Measurements from ENCODE around the gene MYO9B. TPM values are rescaled to one million over a fixed set of nuclear protein-coding genes. Genes with fewer than 3 reads are reported as not detected.

The MYO9B gene
- total RNA-seq, 1 experiment from 2014 or later: 74.6 TPM

- no peak for TF ChIP-seq ZFX (IDR thresholded peaks at IDR 0.05)
- TF ChIP-seq EZH2phosphoT487 (IDR thresholded peaks at IDR 0.05; ENCODE audit: borderline replicate concordance): no peak
- TF ChIP-seq POLR2A (IDR thresholded peaks at IDR 0.05; ENCODE audit: borderline replicate concordance, extremely low read depth, insufficient read depth, insufficient read length): no peak
- no peak for TF ChIP-seq ELF1 (IDR thresholded peaks at IDR 0.05; ENCODE audit: borderline replicate concordance, low read depth)
- no peak for TF ChIP-seq SIN3A (IDR thresholded peaks at IDR 0.05; ENCODE audit: low read depth)
- no peak for TF ChIP-seq MAX (IDR thresholded peaks at IDR 0.05)
- no peak for TF ChIP-seq JUND (IDR thresholded peaks at IDR 0.05)
- TF ChIP-seq YY1 (IDR thresholded peaks at IDR 0.05; ENCODE audit: extremely low read depth, insufficient replicate concordance, low read depth, low read length): no peak
Observed at GRCh38 chr19:17236811-17237543, 161.4 kb downstream of the MYO9B start (continued).

DNA sequence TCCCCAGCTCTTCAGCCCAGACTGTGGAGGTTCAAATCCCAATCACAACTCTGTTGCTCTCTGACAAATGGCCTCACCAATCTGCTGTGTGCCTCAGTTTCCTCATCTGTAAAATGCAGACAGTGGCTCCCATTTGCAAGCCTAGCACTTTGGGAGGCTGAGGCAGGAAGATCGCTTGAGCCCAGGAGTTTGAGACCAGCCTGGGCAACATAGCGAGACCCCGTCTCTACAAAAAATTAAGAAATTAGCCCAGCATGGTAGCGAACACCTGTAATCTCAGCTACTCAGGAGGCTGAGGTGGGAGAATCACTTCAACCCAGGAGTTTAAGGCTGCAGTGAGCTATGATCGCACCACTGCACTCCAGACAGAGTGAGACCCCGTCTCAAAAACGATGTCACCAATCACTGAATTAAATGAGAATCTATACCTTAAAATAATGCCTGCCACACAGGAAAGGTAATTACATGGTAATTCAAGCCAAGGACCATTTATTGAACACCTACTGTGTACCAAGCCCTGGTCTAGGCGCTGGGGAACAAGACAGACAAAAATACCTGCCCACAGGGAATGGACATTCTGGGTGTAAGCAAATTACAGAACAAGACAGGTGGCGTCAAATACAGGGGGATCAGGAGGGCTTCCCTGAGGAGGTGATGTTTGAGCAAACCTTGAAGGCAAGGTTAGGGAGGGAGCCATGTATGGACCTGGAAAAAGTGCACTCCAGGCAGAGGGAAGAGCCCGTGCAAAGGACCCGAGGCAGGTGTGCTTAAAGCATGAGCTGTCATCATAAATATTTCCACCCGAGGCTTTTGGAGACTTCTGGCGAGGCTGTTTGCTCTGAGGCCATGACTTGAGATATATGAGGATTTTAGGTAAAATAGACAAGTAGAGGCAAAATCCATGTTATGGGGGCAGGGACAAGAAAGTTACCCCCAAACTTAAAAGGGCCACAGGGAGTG is 162.4 kb downstream of the MYO9B start:
- TF ChIP-seq CBX3 (IDR thresholded peaks at IDR 0.05; ENCODE audit: low read depth): no peak
- no peak for TF ChIP-seq YY1 (IDR thresholded peaks at IDR 0.05; ENCODE audit: extremely low read depth, insufficient replicate concordance, low read depth, low read length)
- no peak for TF ChIP-seq CEBPB (IDR thresholded peaks at IDR 0.05; ENCODE audit: low read depth)
- no peak for TF ChIP-seq RAD21 (IDR thresholded peaks at IDR 0.05; ENCODE audit: low read depth)
- TF ChIP-seq POLR2A (IDR thresholded peaks at IDR 0.05; ENCODE audit: borderline replicate concordance, extremely low read depth, insufficient read depth, insufficient read length): no peak
- TF ChIP-seq MAX (IDR thresholded peaks at IDR 0.05): no peak
- TF ChIP-seq ATF3 (IDR thresholded peaks at IDR 0.05): no peak
- no peak for TF ChIP-seq SRF (IDR thresholded peaks at IDR 0.05; ENCODE audit: low read depth)
- TF ChIP-seq CTCF (IDR thresholded peaks at IDR 0.05 in 2 of 3, conservative IDR thresholded peaks at IDR 0.05 in 1 of 3; ENCODE audit: borderline replicate concordance in 1 of 3, insufficient read depth in 1 of 3, low read depth in 2 of 3, low read length in 2 of 3): no peak
- no peak for TF ChIP-seq SIN3A (IDR thresholded peaks at IDR 0.05; ENCODE audit: low read depth)
- TF ChIP-seq EGR1 (IDR thresholded peaks at IDR 0.05; ENCODE audit: low read depth): no peak
- no peak for TF ChIP-seq ZFX (IDR thresholded peaks at IDR 0.05)
- TF ChIP-seq TCF7L2 (IDR thresholded peaks at IDR 0.05; ENCODE audit: borderline replicate concordance, extremely low read depth, insufficient read depth, insufficient read length): no peak
- no peak for TF ChIP-seq ZBTB33 (IDR thresholded peaks at IDR 0.05; ENCODE audit: extremely low read depth, insufficient replicate concordance, low read length)
- no peak for TF ChIP-seq POLR2AphosphoS5 (IDR thresholded peaks at IDR 0.05; ENCODE audit: low read depth, low read length)
- POLR2A ChIA-PET: interaction anchor here (3.8 kb wide), 1 partner anchor 12 kb away, joined by 29 read pairs; the partner anchor contains the start of gene OCEL1
- RAD21 ChIA-PET (ENCODE audit: low non-redundant PET in 1 of 2, low total read pairs in 2 of 2, uncharacterized antibody in 2 of 2, unreplicated experiment in 2 of 2): no interaction called here
- BruUV-seq (replicated peaks): no TSS peak
- H3K4me1 ChIP-seq (ENCODE audit: control insufficient read depth in 1 of 2, insufficient read depth in 2 of 2, low read length in 2 of 2): peaks cover 20 to 37% of the 10 kb centered on the region in 2 experiments
- H3K9ac ChIP-seq (ENCODE audit: low read length): no peak overlapping the region
- H3K9me3 ChIP-seq (ENCODE audit: control insufficient read depth in 1 of 2, insufficient read depth in 1 of 2, low read depth in 1 of 2, low read length in 2 of 2): no peaks in the 10 kb centered on the region
- CTCF ChIA-PET: no interaction called here
- no peak overlapping the region for H3K4me3 ChIP-seq (replicated peaks in 1 of 2; ENCODE audit: low read depth in 1 of 2, low read length in 2 of 2)
- no peak overlapping the region for H3K4me2 ChIP-seq (ENCODE audit: low read length)
- no peak overlapping the region for H3K27ac ChIP-seq (ENCODE audit: low read depth, low read length)
- H4K20me1 ChIP-seq (ENCODE audit: insufficient read depth): peaks cover 7% of the 10 kb centered on the region; the same call in 1 of the 2 replicates
- DNase-seq (ENCODE audit: low read depth, low spot score): no peak
- intact Hi-C loops (cut with micrococcal nuclease): no loop called here
- H2AFZ ChIP-seq (ENCODE audit: low read depth, low read length, poor library complexity, severe bottlenecking): no peak overlapping the region
- no peak for ATAC-seq
- peaks cover 56% of the 10 kb centered on the region for H3K79me2 ChIP-seq (ENCODE audit: insufficient read depth, low read length)
- no peaks in the 10 kb centered on the region for H3K9me2 ChIP-seq (ENCODE audit: insufficient read depth)
- H3K36me3 ChIP-seq (ENCODE audit: control insufficient read depth in 1 of 2, insufficient read depth in 2 of 2, low read length in 2 of 2): peaks cover 0 to 15% of the 10 kb centered on the region in 2 experiments; a peak in 3 of 4 replicates
- H3K27me3 ChIP-seq (ENCODE audit: insufficient read depth, low read length): no peaks in the 10 kb centered on the region

Data from HCT116 (cell line).